LNCaP clone FGC (cell line): Measurements from ENCODE around the gene RPL5.
A peak's percentile ranks its signal among the peaks of the same experiment; 100 is the strongest.

ENCODE experiments used
- DNase-seq: peaks from one replicate; pipeline ENCODE4 v3.0.0-alpha.2; 2011; ENCODE audit warnings: low read depth
- H3K4me3 ChIP-seq: 2 replicates; pipeline ENCODE4 v1.5.1; 2011; ENCODE audit warnings: mild to moderate bottlenecking, low read depth, low read length, control low read depth
- TF ChIP-seq, protein P1 (sequence below): IDR thresholded peaks from 2 replicates; pipeline ENCODE4 v1.5.1; 2012; ENCODE audit warnings: mild to moderate bottlenecking; ENCODE audit not compliant: control insufficient read depth, insufficient read depth; ENCODE audit errors: extremely low read depth

Gene RPL5

DNA sequence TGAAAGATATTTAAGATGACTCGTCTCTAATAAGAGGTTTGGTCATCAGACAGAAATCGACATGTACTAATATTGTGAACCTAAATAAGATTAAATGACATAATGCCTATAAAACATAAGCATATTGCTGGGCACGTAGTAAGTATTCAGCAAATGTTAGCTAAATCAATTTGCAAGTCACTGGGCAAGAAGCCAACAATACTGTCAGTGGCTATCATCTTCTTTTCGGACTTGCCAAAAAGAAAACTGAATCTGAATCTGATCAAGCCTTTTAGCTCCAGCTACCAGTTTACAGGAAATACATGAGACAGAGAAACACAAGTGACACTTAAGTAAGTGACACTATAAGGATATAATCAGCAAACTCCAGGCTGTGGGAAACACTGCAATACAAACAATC, 46.0 kb downstream of the RPL5 start:
- H3K4me3 ChIP-seq = peak overlapping the region; percentile 34; the same call in 1 of the 2 replicates
- TF ChIP-seq, protein P1, sequence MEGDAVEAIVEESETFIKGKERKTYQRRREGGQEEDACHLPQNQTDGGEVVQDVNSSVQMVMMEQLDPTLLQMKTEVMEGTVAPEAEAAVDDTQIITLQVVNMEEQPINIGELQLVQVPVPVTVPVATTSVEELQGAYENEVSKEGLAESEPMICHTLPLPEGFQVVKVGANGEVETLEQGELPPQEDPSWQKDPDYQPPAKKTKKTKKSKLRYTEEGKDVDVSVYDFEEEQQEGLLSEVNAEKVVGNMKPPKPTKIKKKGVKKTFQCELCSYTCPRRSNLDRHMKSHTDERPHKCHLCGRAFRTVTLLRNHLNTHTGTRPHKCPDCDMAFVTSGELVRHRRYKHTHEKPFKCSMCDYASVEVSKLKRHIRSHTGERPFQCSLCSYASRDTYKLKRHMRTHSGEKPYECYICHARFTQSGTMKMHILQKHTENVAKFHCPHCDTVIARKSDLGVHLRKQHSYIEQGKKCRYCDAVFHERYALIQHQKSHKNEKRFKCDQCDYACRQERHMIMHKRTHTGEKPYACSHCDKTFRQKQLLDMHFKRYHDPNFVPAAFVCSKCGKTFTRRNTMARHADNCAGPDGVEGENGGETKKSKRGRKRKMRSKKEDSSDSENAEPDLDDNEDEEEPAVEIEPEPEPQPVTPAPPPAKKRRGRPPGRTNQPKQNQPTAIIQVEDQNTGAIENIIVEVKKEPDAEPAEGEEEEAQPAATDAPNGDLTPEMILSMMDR = no peak
- peak; percentile 86 for DNase-seq

DNA sequence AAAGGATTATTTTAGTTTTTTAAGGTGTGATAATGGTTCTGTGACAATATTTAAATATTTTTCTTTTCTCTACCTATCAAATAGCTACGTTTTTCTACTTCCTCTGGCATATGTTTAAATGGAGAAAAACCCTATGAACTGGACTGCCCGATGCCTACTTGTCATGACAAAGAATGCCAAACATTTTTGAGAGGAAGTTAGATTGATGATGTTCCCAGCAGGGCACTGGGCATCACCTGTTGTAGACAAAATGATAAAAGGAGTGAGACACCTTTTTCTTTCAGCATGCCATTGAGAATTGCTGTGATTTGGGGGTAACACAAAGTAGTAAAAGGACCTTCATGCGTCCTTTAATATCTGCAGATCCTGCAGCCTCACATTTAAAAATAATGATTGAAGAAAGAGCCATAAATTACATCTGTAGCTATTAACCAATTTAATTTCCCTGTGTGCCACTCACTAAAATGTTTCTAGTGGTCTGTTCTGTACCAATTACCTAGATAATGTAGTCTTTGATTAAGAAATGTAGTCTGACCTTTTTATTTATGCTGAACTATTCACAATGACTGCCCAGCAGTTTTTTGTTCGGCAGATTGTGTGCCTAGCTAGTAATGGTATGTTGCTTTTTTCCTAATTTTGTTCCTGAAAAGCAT, 47.6 kb downstream of the RPL5 start:
- TF ChIP-seq, protein P1 = no peak
- H3K4me3 ChIP-seq = no peak overlapping the region
- no peak for DNase-seq

DNA sequence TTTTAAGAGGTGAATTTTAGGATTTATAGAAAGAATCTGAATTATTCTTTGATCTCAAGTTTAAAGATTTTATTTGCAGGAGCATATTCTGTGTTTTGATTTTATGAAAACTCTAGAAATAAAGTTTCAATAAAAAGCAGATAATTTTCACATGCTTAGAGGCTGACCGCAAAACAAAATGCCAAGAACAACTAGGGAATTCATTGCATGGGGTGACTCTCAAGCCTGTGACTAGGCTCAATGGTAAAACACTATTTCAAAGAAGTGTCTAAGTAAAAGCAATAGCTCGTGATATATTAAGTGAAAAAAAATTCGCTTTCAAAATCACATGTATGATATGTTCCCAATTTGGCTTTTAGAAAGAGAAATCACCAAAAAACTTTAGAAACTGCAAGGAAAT, 49.6 kb downstream of the RPL5 start:
- H3K4me3 ChIP-seq = no peak overlapping the region
- no peak for DNase-seq
- TF ChIP-seq, protein P1 = no peak

DNA sequence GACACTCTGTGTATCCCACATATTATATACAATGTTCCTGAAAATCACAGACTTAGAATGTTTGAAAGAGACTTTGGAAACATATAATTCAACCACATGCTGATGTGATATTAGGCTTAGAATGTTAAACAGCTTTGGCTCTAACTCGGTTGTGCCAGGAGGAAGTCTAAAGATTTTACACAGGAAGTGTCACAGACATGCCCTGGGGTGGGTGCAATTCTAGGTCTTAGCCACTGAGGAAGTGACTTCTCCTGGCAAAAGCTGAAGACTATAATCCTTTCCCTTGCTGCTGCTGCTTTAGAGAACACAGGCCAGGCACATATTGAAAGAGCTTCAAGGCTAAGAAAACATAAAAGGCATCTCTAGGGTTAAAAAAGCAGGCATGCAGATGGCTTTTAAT, 51.0 kb downstream of the RPL5 start:
- TF ChIP-seq, protein P1 = no peak
- no peak for DNase-seq
- H3K4me3 ChIP-seq = no peak overlapping the region

DNA sequence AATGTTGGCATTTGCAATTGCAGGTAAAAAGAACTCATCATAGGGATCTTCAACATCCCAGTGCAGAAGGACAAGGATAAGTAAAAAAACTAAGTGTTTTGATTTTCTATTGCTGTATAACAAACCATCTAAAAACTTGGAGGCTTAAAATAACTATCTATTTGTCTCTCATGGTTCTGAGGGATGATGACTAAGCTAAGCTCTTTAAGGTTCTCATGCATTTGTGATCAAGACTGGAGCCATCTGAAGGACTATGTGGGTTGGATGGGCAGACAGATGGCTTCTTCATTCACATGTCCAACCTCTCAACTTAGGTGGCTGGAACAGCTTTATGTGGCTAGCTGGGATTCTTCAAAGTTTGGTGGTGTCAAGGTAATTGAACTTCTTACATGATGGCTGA, 51.5 kb downstream of the RPL5 start:
- no peak overlapping the region for H3K4me3 ChIP-seq
- TF ChIP-seq, protein P1 = no peak
- no peak for DNase-seq

DNA sequence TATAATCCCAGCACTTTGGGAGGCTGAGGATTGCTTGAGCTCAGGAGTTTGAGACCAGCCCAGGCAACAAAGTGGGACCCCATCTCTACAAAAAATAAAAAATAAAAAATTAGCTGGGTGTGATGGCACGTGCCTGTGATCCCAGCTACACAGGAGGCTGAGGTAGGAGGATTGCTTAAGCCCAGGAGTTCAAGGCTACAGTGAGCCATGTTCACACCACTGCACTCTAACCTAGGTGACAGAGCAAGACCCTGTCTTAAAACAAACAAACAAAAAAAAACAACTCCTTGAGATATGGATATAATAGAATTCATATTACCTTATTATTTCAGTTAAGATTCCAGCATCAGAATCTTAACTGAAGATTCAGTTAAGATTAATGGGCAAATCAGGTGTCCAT, 52.4 kb downstream of the RPL5 start:
- no peak for DNase-seq
- TF ChIP-seq, protein P1 = no peak
- no peak overlapping the region for H3K4me3 ChIP-seq

DNA sequence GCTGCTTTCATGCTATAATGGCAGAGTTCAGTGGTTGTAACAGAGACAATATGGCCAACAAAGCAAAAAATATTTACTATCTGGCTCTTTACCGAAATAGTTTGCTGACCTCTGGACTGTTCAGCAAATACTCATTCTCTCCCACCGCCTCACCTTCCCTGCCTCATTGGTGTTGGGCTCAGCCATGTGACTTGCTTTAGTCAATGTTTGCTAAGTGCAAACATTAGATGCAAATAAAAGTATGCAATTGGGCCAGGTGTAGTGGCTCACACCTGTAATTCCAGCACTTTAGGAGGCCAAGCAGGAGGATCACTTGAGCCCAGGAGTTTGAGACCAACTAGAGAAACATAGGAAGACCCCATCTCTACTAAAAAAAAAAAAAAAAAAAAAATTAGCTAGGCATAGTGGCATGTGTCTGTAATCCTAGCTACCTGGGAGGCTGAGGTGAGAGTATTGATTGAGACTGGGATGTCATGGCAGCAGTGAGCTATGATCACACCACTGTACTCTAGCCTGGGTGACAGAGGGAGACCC, 55.1 kb downstream of the RPL5 start:
- no peak overlapping the region for H3K4me3 ChIP-seq
- DNase-seq = peak; percentile 61
- TF ChIP-seq, protein P1 = no peak
